PC-9 (cell line): Measurements from ENCODE around the gene XPO1.

ENCODE experiments used
- CTCF ChIP-seq: fragments of 200-600 bp; sonication (generic); conservative IDR thresholded peaks from 2 replicates; pipeline ENCODE4 v1.6.1; 2017; ENCODE audit warnings: mixed run types, antibody characterized with exemption, mild to moderate bottlenecking, moderate library complexity
- EZH2 ChIP-seq: fragments of 200-600 bp; sonication (generic); IDR thresholded peaks from 2 replicates; pipeline ENCODE4 v1.8.0; 2017; ENCODE audit warnings: antibody characterized with exemption, low read depth

- TF ChIP-seq CTCF (no peak), EZH2 (no peak)
Measured at GRCh38 chr2:61461404-61461803, 76.8 kb downstream of the XPO1 start.
